Esophagus muscularis mucosa (tissue), 4 donors: ENCODE data around the gene SPIRE1.

Experiments
- CTCF ChIP-seq, 3 experiments: fragments of 200-600 bp in 2 of 3; fragments of 450-650 bp in 1 of 3; sonication (generic) in 2 of 3; IDR thresholded peaks; one replicate each; pipeline ENCODE4 v1.5.1; 2017 to 2019; ENCODE audit warnings: antibody characterized with exemption in 3 of 3, mild to moderate bottlenecking in 2 of 3, moderate library complexity in 1 of 3
- EP300 ChIP-seq: sonication (generic); formaldehyde crosslinking; IDR thresholded peaks from one replicate; pipeline ENCODE4 v1.6.1; 2017; ENCODE audit warnings: antibody characterized with exemption
- POLR2A ChIP-seq: fragments of 450-650 bp; IDR thresholded peaks from one replicate; pipeline ENCODE4 v1.6.1; 2017; ENCODE audit warnings: antibody characterized with exemption, moderate library complexity, mild to moderate bottlenecking, low read depth
- POLR2AphosphoS5 ChIP-seq, 2 donors: sonication (generic); formaldehyde crosslinking; IDR thresholded peaks; one replicate each; pipeline ENCODE4 v1.6.1; 2017; ENCODE audit warnings: antibody characterized with exemption in 2 of 2

GRCh38 chr18:12449051-12449785 is 208.7 kb downstream of the SPIRE1 start:
- TF ChIP-seq POLR2A (no peak), CTCF (IDR thresholded peaks at IDR 0.05) (no peak), POLR2AphosphoS5 (IDR thresholded peaks at IDR 0.05) (no peak), EP300 (no peak)
